ES-I3 (cell line): ENCODE results near the gene MEIS1.

Experiments used
- H3K36me3 ChIP-seq: 2 replicates; pipeline ENCODE4 v1.6.1; 2013; ENCODE audit warnings: mild to moderate bottlenecking, low read length, control low read depth, moderate library complexity; ENCODE audit not compliant: insufficient read depth
- H3K4me1 ChIP-seq: 2 replicates; pipeline ENCODE4 v1.6.1; 2013; ENCODE audit warnings: mild to moderate bottlenecking, control low read depth, low read length; ENCODE audit not compliant: insufficient read depth
- H3K9ac ChIP-seq: 2 replicates; pipeline ENCODE4 v1.6.1; 2013; ENCODE audit warnings: low read depth, mild to moderate bottlenecking, low read length, moderate library complexity
- H3K9me3 ChIP-seq: 2 replicates; pipeline ENCODE4 v1.6.1; 2013; ENCODE audit warnings: mild to moderate bottlenecking, low read length, moderate library complexity; ENCODE audit not compliant: control insufficient read depth, insufficient read depth

The MEIS1 gene

GRCh38 chr2:66461664-66462500 lies 27.0 kb downstream of the MEIS1 start:
- no peak overlapping the region for H3K9ac ChIP-seq
- H3K4me1 ChIP-seq, result no peaks in the 10 kb centered on the region
- H3K36me3 ChIP-seq, result no peaks in the 10 kb centered on the region
- no peaks in the 10 kb centered on the region for H3K9me3 ChIP-seq

- Histone ChIP-seq H3K4me1 (no peaks in the 10 kb centered on the region), H3K9ac (no peak overlapping the region), H3K36me3 (no peaks in the 10 kb centered on the region), H3K9me3 (no peaks in the 10 kb centered on the region)
Measured at GRCh38 chr2:66462501-66462825, 27.5 kb downstream of the MEIS1 start.

GRCh38 chr2:66463206-66463755 lies 28.4 kb downstream of the MEIS1 start:
- no peaks in the 10 kb centered on the region for H3K9me3 ChIP-seq
- H3K9ac ChIP-seq, result no peak overlapping the region
- no peaks in the 10 kb centered on the region for H3K36me3 ChIP-seq
- H3K4me1 ChIP-seq, result no peaks in the 10 kb centered on the region

- Histone ChIP-seq H3K9me3 (no peaks in the 10 kb centered on the region), H3K36me3 (no peaks in the 10 kb centered on the region), H3K9ac (no peak overlapping the region), H3K4me1 (peaks cover 9% of the 10 kb centered on the region)
Measured at GRCh38 chr2:66464930-66465637, 30.2 kb downstream of the MEIS1 start.

GRCh38 chr2:66466433-66466832 lies 31.5 kb downstream of the MEIS1 start:
- Histone ChIP-seq H3K4me1 (peaks cover 9% of the 10 kb centered on the region), H3K9ac (no peak overlapping the region), H3K9me3 (no peaks in the 10 kb centered on the region), H3K36me3 (no peaks in the 10 kb centered on the region)

- peaks cover 9% of the 10 kb centered on the region for H3K4me1 ChIP-seq
- no peak overlapping the region for H3K9ac ChIP-seq
- H3K36me3 ChIP-seq, result no peaks in the 10 kb centered on the region
- H3K9me3 ChIP-seq, result no peaks in the 10 kb centered on the region
Measured at GRCh38 chr2:66467718-66468117, 32.8 kb downstream of the MEIS1 start.

- H3K9ac ChIP-seq, result peak overlapping the region; percentile 31; the same call in 1 of the 2 replicates
- H3K4me1 ChIP-seq, result peaks cover 9% of the 10 kb centered on the region
- H3K36me3 ChIP-seq, result no peaks in the 10 kb centered on the region
- no peaks in the 10 kb centered on the region for H3K9me3 ChIP-seq
Measured at GRCh38 chr2:66469214-66469902, 34.4 kb downstream of the MEIS1 start.

GRCh38 chr2:66470199-66470598 lies 35.3 kb downstream of the MEIS1 start:
- no peak overlapping the region for H3K9ac ChIP-seq
- peaks cover 9% of the 10 kb centered on the region for H3K4me1 ChIP-seq
- H3K36me3 ChIP-seq, result no peaks in the 10 kb centered on the region
- H3K9me3 ChIP-seq, result no peaks in the 10 kb centered on the region

- Histone ChIP-seq H3K4me1 (peaks cover 9% of the 10 kb centered on the region), H3K36me3 (no peaks in the 10 kb centered on the region), H3K9ac (no peak overlapping the region), H3K9me3 (no peaks in the 10 kb centered on the region)
Measured at GRCh38 chr2:66472225-66472843, 37.4 kb downstream of the MEIS1 start.

- Histone ChIP-seq H3K9me3 (no peaks in the 10 kb centered on the region), H3K9ac (no peak overlapping the region), H3K36me3 (no peaks in the 10 kb centered on the region), H3K4me1 (peaks cover 12% of the 10 kb centered on the region)
Measured at GRCh38 chr2:66477135-66477842, 42.4 kb downstream of the MEIS1 start.

GRCh38 chr2:66478299-66478698 lies 43.4 kb downstream of the MEIS1 start:
- no peak overlapping the region for H3K9ac ChIP-seq
- H3K4me1 ChIP-seq, result peaks cover 12% of the 10 kb centered on the region
- H3K9me3 ChIP-seq, result no peaks in the 10 kb centered on the region
- H3K36me3 ChIP-seq, result no peaks in the 10 kb centered on the region

- Histone ChIP-seq H3K9ac (no peak overlapping the region), H3K36me3 (no peaks in the 10 kb centered on the region), H3K4me1 (peaks cover 12% of the 10 kb centered on the region), H3K9me3 (no peaks in the 10 kb centered on the region)
Measured at GRCh38 chr2:66478731-66479316, 43.9 kb downstream of the MEIS1 start.

- H3K9ac ChIP-seq, result no peak overlapping the region
- H3K9me3 ChIP-seq, result no peaks in the 10 kb centered on the region
- no peaks in the 10 kb centered on the region for H3K36me3 ChIP-seq
- H3K4me1 ChIP-seq, result peaks cover 12% of the 10 kb centered on the region
Measured at GRCh38 chr2:66481100-66481549, 46.2 kb downstream of the MEIS1 start.
